GM19328 (cell line): ENCODE data around the gene FAM133A.

Experiments
- ATAC-seq: cut with Tn5 transposase; IDR thresholded peaks from one replicate; pipeline ENCODE4 v1.9.1; 2021; ENCODE audit warnings: mild to moderate bottlenecking, moderate library complexity; ENCODE audit not compliant: unreplicated experiment

Gene FAM133A

GRCh38 chrX:93673869-93674271, at the start of gene FAM133A:
TSS of gene FAM133A (plus strand) at chrX:93674206. CDS start at chrX:93709420, 35,214 bp downstream.
- no peak for ATAC-seq

DNA sequence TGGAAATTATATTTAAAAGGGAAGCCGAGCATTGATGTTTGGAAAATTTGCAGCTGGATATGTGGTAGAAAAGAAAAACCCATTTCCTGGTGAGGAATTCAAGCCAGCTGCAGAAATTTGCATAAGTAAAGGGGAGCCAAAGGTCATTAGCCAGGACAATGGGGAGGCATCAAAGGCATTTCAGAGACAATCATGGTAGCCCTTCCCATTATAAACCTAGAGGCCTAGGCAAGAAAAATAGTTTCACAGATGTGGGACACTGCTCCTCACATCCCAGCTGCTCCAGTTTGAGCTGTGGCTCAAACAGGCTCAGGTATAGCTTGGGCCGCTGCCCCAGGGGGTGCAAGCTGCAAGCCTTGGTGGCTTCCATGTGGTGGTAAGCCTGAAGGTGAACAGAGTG, 36.4 kb upstream of the FAM133A start:
- no peak for ATAC-seq

- no peak for ATAC-seq
These were observed 24.6 kb upstream of the FAM133A start for GRCh38 chrX:93649381-93649780.

DNA sequence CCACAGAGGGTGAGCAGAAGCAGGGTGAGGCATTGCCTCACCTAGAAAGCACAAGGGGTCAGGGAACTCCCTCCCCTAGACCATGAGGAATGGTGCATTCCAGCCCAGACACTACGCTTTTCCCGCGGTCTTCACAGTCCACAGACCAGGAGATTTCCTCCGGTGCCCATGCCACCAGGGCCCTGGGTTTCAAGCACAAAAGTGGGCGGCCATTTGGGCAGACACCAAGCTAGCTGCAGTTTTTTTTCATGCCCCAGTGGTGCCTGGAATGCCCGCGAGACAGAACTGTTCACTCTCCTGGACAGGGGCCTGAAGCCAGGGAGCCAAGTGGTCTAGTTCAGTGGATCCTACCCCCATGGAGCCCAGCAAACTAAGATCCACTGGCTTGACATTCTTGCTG, 13.4 kb upstream of the FAM133A start:
- ATAC-seq, result no peak

DNA sequence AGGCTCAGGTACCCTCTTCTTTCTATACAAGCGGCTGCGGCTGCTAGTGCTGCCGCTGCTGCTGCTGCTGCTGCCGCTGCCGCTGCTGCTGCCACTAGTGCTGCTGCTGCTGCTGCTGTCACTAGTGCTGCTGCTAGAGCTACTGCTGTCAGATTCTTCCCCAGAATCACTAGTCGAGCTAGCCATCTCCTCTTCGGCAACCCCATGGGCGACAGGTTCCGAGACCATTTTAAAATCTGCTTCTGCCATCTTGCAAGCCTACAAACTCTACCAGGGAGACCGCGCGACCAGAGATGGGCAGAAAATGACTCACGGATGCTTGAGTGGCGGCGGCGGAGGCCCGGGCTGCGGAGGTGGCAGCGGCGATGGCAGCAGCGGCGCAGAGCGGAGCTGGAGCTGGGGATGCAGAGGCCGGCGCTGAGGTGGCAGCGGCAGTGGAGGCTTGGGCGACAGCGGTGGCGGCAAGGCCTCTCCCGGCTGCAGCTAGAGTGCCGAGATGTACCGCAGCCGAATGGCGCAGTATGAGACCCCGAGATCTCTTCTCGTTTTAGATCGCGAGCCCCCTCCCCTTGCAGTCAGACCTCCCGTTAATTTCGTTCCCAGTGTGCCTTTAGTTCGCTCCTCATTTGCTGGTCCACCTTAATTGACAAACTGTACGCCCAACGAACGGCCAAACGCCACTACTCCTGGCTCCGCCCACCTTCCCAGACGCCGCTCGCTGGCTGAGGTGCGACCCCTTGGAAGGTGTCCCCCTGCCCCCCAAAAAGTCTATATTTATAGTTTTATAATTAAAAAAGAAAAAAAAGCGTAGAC, 744 bp upstream of the FAM133A start, which contains the start of gene NAP1L3:
Gene NAP1L3, minus strand, starts transcription at position 523 of the 813 bp plus-strand sequence. Its CDS starts 274 bp downstream, at position 249.
- ATAC-seq, result no peak

DNA sequence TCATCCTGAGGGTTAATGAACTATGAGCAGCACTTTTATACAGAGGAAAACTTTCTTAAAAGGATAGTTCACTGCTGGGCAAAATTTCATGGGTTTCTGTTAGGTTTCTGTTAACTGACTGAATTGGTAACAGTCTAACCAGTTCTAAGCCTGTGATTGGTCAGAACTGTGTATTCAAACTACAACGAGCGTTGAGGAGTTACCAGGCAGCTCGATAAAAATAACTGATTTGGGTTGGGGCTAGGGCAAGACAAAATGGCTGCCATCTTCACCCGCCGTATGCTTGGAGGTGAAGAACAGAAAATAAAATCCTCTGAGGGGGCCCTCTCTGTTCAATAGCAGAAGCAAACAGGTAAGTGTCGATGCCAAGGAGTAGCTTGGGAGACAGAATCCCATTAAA, 22.0 kb downstream of the FAM133A start:
- no peak for ATAC-seq

DNA sequence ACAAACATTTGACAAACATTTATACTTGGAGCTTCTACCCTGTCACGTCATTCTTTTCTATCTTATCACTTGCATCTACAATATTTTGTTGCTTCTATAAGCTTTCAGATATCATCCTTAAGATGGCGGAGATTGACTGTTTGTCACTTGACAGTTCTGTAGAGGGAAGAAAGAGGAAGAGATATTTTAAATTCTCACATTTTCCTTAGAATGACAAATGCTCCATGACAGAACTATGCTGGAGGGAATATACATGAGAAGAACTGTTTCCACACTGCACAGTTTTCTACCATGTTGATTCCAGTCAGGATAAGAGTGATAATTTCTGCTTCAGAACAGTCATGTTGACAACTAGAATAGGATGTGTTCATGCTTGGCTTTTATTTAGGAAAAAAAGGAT, 29.7 kb downstream of the FAM133A start:
- no peak for ATAC-seq

DNA sequence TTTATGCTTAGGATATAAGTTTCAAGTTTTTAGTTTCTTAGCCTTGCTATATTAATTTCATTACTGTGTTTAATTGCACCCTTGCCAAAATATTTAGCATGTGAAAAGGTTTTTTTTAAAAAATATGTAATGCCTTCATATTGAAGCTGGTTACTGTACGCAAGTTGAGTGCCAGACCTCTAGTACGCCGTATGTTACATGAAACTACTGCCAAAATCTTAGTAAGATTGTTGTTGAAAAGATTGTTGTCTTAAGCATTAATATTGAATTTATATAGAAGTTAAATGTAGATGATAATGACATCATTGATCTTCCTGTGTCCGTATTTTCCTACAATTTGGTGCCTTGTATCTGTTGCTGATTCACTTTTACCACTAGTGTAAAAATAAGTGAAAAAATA, 37.1 kb downstream of the FAM133A start:
- no peak for ATAC-seq

DNA sequence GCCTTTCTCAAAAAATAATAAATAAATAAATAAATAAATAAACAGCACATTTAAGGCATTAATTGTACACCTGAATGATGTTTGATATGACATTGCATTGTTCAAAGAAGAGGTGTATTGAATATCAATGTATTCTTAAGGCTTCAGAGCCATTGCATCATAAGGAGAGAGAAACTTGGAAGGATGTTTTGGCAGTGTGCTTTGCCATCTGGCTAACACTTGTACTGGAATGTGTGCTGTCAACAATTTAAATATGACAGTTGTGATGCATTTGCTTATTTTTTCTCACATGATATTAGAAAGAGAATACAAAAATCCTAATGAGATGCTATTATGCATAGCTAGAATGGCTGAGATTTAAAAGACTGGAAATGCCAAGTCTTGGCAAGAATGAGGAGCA, 67.8 kb downstream of the FAM133A start:
- ATAC-seq, result no peak

DNA sequence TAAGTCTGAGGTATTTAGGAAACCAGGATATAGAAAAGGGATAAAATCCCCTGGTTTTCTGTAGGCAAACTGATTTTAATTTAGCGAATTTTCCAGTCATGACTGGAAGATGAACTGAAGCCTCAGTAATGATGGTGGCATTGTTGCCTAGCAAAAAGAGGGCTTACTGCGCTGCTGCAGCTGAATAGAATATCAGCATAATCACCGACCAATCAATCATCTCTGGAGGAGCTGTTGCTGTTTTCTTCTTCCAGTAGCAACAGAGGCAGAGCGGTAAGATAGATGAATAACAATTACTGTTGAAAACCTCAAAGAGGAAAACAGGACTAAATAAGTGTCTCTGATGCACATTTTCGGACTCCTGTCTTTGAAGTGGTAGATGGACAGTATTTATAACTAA, 86.2 kb downstream of the FAM133A start:
- no peak for ATAC-seq
